WTC11 (cell line): Measurements from ENCODE around the gene WDR38. TPM values are rescaled to one million over a fixed set of nuclear protein-coding genes. Genes with fewer than 3 reads are reported as not detected.
A peak's percentile ranks its signal among the peaks of the same experiment; 100 is the strongest.

Source experiments
- ATAC-seq: fragments of 200-7000 bp; cut with Tn5 transposase; 2 replicates; pipeline ENCODE4 v1.10.0; 2021; ENCODE audit warnings: mild to moderate bottlenecking, moderate library complexity
- CTCF ChIA-PET: fragments of 300-600 bp; sonication (Branson Sonifier 250); formaldehyde crosslinking; loops from one replicate; lab custom pipeline; 2021; ENCODE audit warnings: antibody characterized with exemption; lab: Charles Lee
- POLR2A ChIA-PET: fragments of 350-600 bp; sonication (Branson Sonifier 250); formaldehyde crosslinking; loops from one replicate; lab custom pipeline; 2021; ENCODE audit warnings: antibody characterized with exemption; lab: Charles Lee
- DNase-seq: peaks from one replicate; pipeline ENCODE4 v3.0.0; 2021; ENCODE audit warnings: low spot score
- H3K27ac Mint-ChIP-seq: 2 replicates; pipeline ENCODE4 v1.8.0; 2021; ENCODE audit warnings: mixed read lengths
- H3K27me3 Mint-ChIP-seq: 2 replicates; pipeline ENCODE4 v1.8.0; 2021; ENCODE audit warnings: low read depth, mild to moderate bottlenecking, moderate library complexity, mixed read lengths
- H3K36me3 Mint-ChIP-seq: 2 replicates; pipeline ENCODE4 v1.8.0; 2021; ENCODE audit warnings: mixed read lengths
- H3K4me1 Mint-ChIP-seq: 2 replicates; pipeline ENCODE4 v1.8.0; 2022; ENCODE audit warnings: mixed read lengths
- H3K4me3 Mint-ChIP-seq: 2 replicates; pipeline ENCODE4 v1.8.0; 2021; ENCODE audit warnings: mild to moderate bottlenecking, moderate library complexity, mixed read lengths
- H3K9me3 Mint-ChIP-seq: 2 replicates; pipeline ENCODE4 v1.8.0; 2021; ENCODE audit warnings: mixed read lengths
- FOXP1 ChIP-seq: sonication (generic); formaldehyde crosslinking; IDR thresholded peaks from 2 replicates; pipeline ENCODE4 v1.8.0; 2022; ENCODE audit warnings: missing genetic modification reagents, mild to moderate bottlenecking, moderate library complexity, borderline replicate concordance
- FOXP4 ChIP-seq: sonication (generic); formaldehyde crosslinking; IDR thresholded peaks from 2 replicates; pipeline ENCODE4 v1.8.0; 2022; ENCODE audit warnings: mild to moderate bottlenecking, missing genetic modification reagents
- GABPB1 ChIP-seq: sonication (generic); formaldehyde crosslinking; IDR thresholded peaks from 2 replicates; pipeline ENCODE4 v1.8.1; 2023; ENCODE audit warnings: mild to moderate bottlenecking, missing genetic modification reagents
- IRF2 ChIP-seq: sonication (generic); formaldehyde crosslinking; IDR thresholded peaks from 2 replicates; pipeline ENCODE4 v1.8.0; 2022; ENCODE audit warnings: low read depth, missing genetic modification reagents, borderline replicate concordance
- RORB ChIP-seq: fragments of 250-450 bp; sonication (Bioruptor Pico); IDR thresholded peaks from 2 replicates; pipeline ENCODE4 v1.9.0; 2021; ENCODE audit warnings: mild to moderate bottlenecking
- SMAD4 ChIP-seq: sonication (generic); formaldehyde crosslinking; IDR thresholded peaks from 2 replicates; pipeline ENCODE4 v1.8.0; 2022; ENCODE audit warnings: mild to moderate bottlenecking, missing genetic modification reagents
- STAT6 ChIP-seq: sonication (generic); formaldehyde crosslinking; conservative IDR thresholded peaks from 2 replicates; pipeline ENCODE4 v1.8.1; 2023; ENCODE audit warnings: mild to moderate bottlenecking, low read depth, missing genetic modification reagents, moderate library complexity
- USF1 ChIP-seq: sonication (generic); formaldehyde crosslinking; IDR thresholded peaks from 2 replicates; pipeline ENCODE4 v1.8.0; 2022; ENCODE audit warnings: mild to moderate bottlenecking, missing genetic modification reagents
- ZNF232 ChIP-seq: sonication (generic); formaldehyde crosslinking; IDR thresholded peaks from 2 replicates; pipeline ENCODE4 v1.8.0; 2022; ENCODE audit warnings: mild to moderate bottlenecking, missing genetic modification reagents
- total RNA-seq: library from RNA; stranded (reverse); gene quantifications from 3 replicates; pipeline ENCODE4 v1.2.3, GENCODE V29; 2021
- TF ChIP-seq, protein P1 (sequence below): sonication (generic); formaldehyde crosslinking; IDR thresholded peaks from 2 replicates; pipeline ENCODE4 v1.8.0; 2023; ENCODE audit warnings: missing genetic modification reagents
- TF ChIP-seq, protein P2 (sequence below): sonication (generic); formaldehyde crosslinking; IDR thresholded peaks from 2 replicates; pipeline ENCODE4 v1.8.1; 2022; ENCODE audit warnings: low read depth, missing genetic modification reagents, borderline replicate concordance

WDR38 gene
- total RNA-seq, 1 experiment from 2014 or later = not detected

DNA sequence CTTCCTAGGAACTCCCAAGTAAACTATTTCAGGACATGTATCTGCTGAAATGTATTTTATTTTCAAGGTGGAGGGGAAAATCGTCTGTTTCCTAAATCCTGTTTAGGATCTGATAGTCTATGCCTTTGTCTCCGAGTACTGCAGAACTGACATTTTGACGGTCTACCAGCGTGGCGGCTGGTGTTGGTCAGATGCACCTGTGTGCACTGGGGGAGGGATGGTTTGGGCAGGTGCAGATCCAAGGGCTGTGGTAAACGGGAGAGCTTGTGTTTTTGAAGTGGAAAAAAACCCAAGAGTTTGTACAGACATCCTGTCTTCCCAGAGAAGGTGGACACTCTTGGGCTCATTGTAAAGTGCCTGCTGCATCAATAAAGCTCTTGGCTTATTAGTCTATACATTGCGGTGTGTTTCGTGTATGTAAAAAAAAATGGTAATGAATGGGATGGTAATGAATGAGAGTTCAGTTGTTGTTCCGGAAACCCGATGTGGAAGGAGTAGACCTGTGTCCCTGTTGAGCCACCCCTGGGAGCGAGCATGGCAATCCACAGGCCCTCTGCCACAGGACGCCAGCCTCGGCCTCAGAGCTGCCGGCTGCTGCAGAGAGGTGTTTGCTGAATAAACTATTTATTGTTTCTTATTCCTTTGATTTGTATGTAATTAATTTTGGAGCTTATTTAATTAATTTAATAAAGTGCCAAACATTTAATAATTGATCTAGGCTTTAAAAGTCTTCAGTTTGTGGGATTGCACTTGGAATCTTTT is 23.9 kb downstream of the WDR38 start (continued):
- TF ChIP-seq FOXP1 (no peak), RORB (CRISPR knock-in tag) (no peak), STAT6 (CRISPR knock-in tag) (no peak)
- TF ChIP-seq, protein P1, sequence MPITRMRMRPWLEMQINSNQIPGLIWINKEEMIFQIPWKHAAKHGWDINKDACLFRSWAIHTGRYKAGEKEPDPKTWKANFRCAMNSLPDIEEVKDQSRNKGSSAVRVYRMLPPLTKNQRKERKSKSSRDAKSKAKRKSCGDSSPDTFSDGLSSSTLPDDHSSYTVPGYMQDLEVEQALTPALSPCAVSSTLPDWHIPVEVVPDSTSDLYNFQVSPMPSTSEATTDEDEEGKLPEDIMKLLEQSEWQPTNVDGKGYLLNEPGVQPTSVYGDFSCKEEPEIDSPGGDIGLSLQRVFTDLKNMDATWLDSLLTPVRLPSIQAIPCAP (CRISPR knock-in tag) = no peak

DNA sequence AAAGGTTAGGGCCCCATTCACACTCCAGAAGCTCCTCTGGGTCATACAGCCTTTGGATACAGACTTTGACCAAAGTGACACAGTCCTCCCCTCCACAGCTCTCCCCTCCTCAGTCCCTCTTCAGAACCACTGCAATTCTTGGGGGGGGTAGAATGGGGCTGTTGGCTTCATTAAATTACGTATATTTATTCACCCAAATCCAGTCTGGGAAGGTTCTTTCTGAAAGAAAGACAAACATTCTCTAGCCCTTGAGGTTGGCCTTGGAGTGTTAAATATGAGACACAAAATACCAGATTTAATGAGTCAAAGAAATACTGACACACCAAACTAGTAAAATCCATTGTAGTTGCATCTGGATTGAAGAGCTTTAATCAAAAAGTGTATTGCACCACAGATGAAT is 24.8 kb downstream of the WDR38 start:
- Mint-ChIP-seq H3K4me3 (no peak overlapping the region), H3K4me1 (peaks cover 41% of the 10 kb centered on the region), H3K27ac (peak overlapping the region; percentile 84; the same call in 1 of the 2 replicates), H3K27me3 (no peaks in the 10 kb centered on the region), H3K36me3 (peaks cover 35% of the 10 kb centered on the region), H3K9me3 (no peaks in the 10 kb centered on the region)
- ChIA-PET POLR2A (interaction anchor here (0.5 kb wide), 1 partner anchor 10 kb away, joined by 3 read pairs; no protein-coding TSS in a partner anchor), CTCF (interaction anchor here (0.5 to 6.3 kb wide), 4 partner anchors 11 to 436 kb away, joined by 3 to 40 read pairs (median 6); partner anchors contain the start of gene WDR38)
- ATAC-seq (no peak), DNase-seq (no peak)
- no peak for TF ChIP-seq FOXP4
- TF ChIP-seq USF1 = no peak
- TF ChIP-seq STAT6 (CRISPR knock-in tag) = no peak
- TF ChIP-seq SMAD4 (CRISPR knock-in tag) = no peak
- no peak for TF ChIP-seq ZNF232 (CRISPR knock-in tag)
- TF ChIP-seq IRF2 (CRISPR knock-in tag) = no peak
- no peak for TF ChIP-seq GABPB1 (CRISPR knock-in tag)
- TF ChIP-seq, protein P2, sequence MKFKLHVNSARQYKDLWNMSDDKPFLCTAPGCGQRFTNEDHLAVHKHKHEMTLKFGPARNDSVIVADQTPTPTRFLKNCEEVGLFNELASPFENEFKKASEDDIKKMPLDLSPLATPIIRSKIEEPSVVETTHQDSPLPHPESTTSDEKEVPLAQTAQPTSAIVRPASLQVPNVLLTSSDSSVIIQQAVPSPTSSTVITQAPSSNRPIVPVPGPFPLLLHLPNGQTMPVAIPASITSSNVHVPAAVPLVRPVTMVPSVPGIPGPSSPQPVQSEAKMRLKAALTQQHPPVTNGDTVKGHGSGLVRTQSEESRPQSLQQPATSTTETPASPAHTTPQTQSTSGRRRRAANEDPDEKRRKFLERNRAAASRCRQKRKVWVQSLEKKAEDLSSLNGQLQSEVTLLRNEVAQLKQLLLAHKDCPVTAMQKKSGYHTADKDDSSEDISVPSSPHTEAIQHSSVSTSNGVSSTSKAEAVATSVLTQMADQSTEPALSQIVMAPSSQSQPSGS = no peak
